H9 (cell line): ENCODE data around the gene UGT1A8. TPM values are rescaled to one million over a fixed set of nuclear protein-coding genes. Genes with fewer than 3 reads are reported as not detected.

Experiments used
- DNase-seq: peaks from one replicate; pipeline ENCODE4 v3.0.0-alpha.2; 2017
- H2AFZ ChIP-seq: one replicate; pipeline ENCODE4 v1.6.1; 2013; ENCODE audit warnings: mild to moderate bottlenecking, low read length, control low read depth, moderate library complexity
- H2AK5ac ChIP-seq: 2 replicates; pipeline ENCODE4 v1.6.1; 2013; ENCODE audit warnings: low read length, control low read depth, mixed read lengths; ENCODE audit not compliant: insufficient read length
- H2BK120ac ChIP-seq: one replicate; pipeline ENCODE4 v1.6.1; 2013; ENCODE audit warnings: low read depth, mild to moderate bottlenecking, low read length, control low read depth, inconsistent platforms; ENCODE audit not compliant: poor library complexity, severe bottlenecking
- H2BK12ac ChIP-seq: 2 replicates; pipeline ENCODE4 v1.6.1; 2013; ENCODE audit warnings: low read length, control low read depth, mixed read lengths, low read depth; ENCODE audit not compliant: insufficient read length
- H2BK15ac ChIP-seq: 2 replicates; pipeline ENCODE4 v1.6.1; 2013; ENCODE audit warnings: low read depth, low read length, control low read depth
- H2BK20ac ChIP-seq: one replicate; pipeline ENCODE4 v1.6.1; 2013; ENCODE audit warnings: low read depth, mild to moderate bottlenecking, low read length, control low read depth, inconsistent platforms; ENCODE audit not compliant: poor library complexity, severe bottlenecking
- H2BK5ac ChIP-seq: 2 replicates; pipeline ENCODE4 v1.6.1; 2013; ENCODE audit warnings: low read length, control low read depth, mixed read lengths; ENCODE audit not compliant: insufficient read length
- H3K14ac ChIP-seq: 2 replicates; pipeline ENCODE4 v1.6.1; 2013; ENCODE audit warnings: low read length, control low read depth; ENCODE audit not compliant: insufficient read depth
- H3K18ac ChIP-seq: 2 replicates; pipeline ENCODE4 v1.6.1; 2013; ENCODE audit warnings: low read depth, mild to moderate bottlenecking, mixed read lengths, low read length, control low read depth; ENCODE audit not compliant: insufficient read length
- H3K23ac ChIP-seq: 2 replicates; pipeline ENCODE4 v1.6.1; 2013; ENCODE audit warnings: low read length, control low read depth, mixed read lengths, low read depth; ENCODE audit not compliant: insufficient read length
- H3K23me2 ChIP-seq: 2 replicates; pipeline ENCODE4 v1.6.1; 2013; ENCODE audit warnings: low read depth, mild to moderate bottlenecking, mixed read lengths, low read length, control low read depth; ENCODE audit not compliant: insufficient read length, poor library complexity, severe bottlenecking
- H3K27ac ChIP-seq: 2 replicates; pipeline ENCODE4 v1.5.1; 2013; ENCODE audit warnings: low read length, control low read depth, mixed read lengths, low read depth; ENCODE audit not compliant: insufficient read length
- H3K27me3 ChIP-seq: 2 replicates; pipeline ENCODE4 v1.6.1; 2013; ENCODE audit warnings: low read length, control low read depth, inconsistent platforms; ENCODE audit not compliant: insufficient read depth
- H3K4ac ChIP-seq: 2 replicates; pipeline ENCODE4 v1.6.1; 2013; ENCODE audit warnings: low read depth, mild to moderate bottlenecking, control low read depth, inconsistent platforms, low read length, moderate library complexity
- H3K4me1 ChIP-seq: 2 replicates; pipeline ENCODE4 v1.6.1; 2013; ENCODE audit warnings: low read length, control low read depth, inconsistent platforms; ENCODE audit not compliant: insufficient read depth
- H3K4me2 ChIP-seq: 2 replicates; pipeline ENCODE4 v1.6.1; 2013; ENCODE audit warnings: low read length, control low read depth, mixed read lengths; ENCODE audit not compliant: insufficient read length, insufficient read depth
- H3K56ac ChIP-seq: 2 replicates; pipeline ENCODE4 v1.6.1; 2013; ENCODE audit warnings: low read depth, mild to moderate bottlenecking, mixed read lengths, low read length, control low read depth; ENCODE audit not compliant: insufficient read length
- H3K79me1 ChIP-seq: 2 replicates; pipeline ENCODE4 v1.6.1; 2013; ENCODE audit warnings: low read depth, mild to moderate bottlenecking, moderate library complexity, low read length, control low read depth, inconsistent platforms; ENCODE audit not compliant: insufficient read depth, poor library complexity, severe bottlenecking
- H3K79me2 ChIP-seq: 2 replicates; pipeline ENCODE4 v1.6.1; 2013; ENCODE audit warnings: low read length, control low read depth, inconsistent platforms; ENCODE audit not compliant: insufficient read depth
- H3K9ac ChIP-seq: 2 replicates; pipeline ENCODE4 v1.6.1; 2013; ENCODE audit warnings: low read length, control low read depth, mixed read lengths; ENCODE audit not compliant: insufficient read length; ENCODE audit errors: extremely low read depth
- H3K9me3 ChIP-seq: one replicate; pipeline ENCODE4 v1.6.1; 2013; ENCODE audit warnings: low read depth, low read length, inconsistent platforms; ENCODE audit not compliant: control insufficient read depth
- H3T11ph ChIP-seq: one replicate; pipeline ENCODE4 v1.6.1; 2013; ENCODE audit warnings: mild to moderate bottlenecking, low read length, control low read depth, inconsistent platforms
- H4K20me1 ChIP-seq: one replicate; pipeline ENCODE4 v1.6.1; 2013; ENCODE audit not compliant: control insufficient read depth, insufficient read length, insufficient read depth
- H4K5ac ChIP-seq: 2 replicates; pipeline ENCODE4 v1.6.1; 2013; ENCODE audit warnings: low read depth, mild to moderate bottlenecking, mixed read lengths, low read length, control low read depth; ENCODE audit not compliant: insufficient read length
- H4K8ac ChIP-seq: replicated peaks from 2 replicates; pipeline ENCODE4 v1.6.1; 2013; ENCODE audit warnings: low read length, control low read depth, mixed read lengths, low read depth; ENCODE audit not compliant: insufficient read length
- H4K91ac ChIP-seq: 2 replicates; pipeline ENCODE4 v1.6.1; 2013; ENCODE audit warnings: low read depth, mild to moderate bottlenecking, moderate library complexity, mixed read lengths, low read length, control low read depth; ENCODE audit not compliant: insufficient read length
- H3K27ac Mint-ChIP-seq, 3 experiments: 2 replicates in 2 of 3; 3 replicates in 1 of 3; pipeline ENCODE4 v1.8.0; 2020 to 2021; ENCODE audit warnings: mixed read lengths in 3 of 3, mild to moderate bottlenecking in 1 of 3, moderate library complexity in 1 of 3
- H3K27me3 Mint-ChIP-seq: 2 replicates; pipeline ENCODE4 v1.8.0; 2021; ENCODE audit warnings: low read depth, mild to moderate bottlenecking, moderate library complexity, mixed read lengths
- H3K36me3 Mint-ChIP-seq, 3 experiments: 2 replicates in 2 of 3; 3 replicates in 1 of 3; pipeline ENCODE4 v1.8.0; 2020 to 2021; ENCODE audit warnings: low read depth in 3 of 3, mixed read lengths in 3 of 3; ENCODE audit not compliant: insufficient read depth in 1 of 3
- H3K4me1 Mint-ChIP-seq, 2 experiments: 2 replicates each; pipeline ENCODE4 v1.8.0; 2020; ENCODE audit warnings: mixed read lengths in 2 of 2
- H3K4me3 Mint-ChIP-seq, 2 experiments: 2 replicates in 1 of 2; 3 replicates in 1 of 2; pipeline ENCODE4 v1.8.0; 2020 to 2021; ENCODE audit warnings: mild to moderate bottlenecking in 2 of 2, mixed read lengths in 2 of 2, moderate library complexity in 1 of 2
- H3K9me3 Mint-ChIP-seq, 2 experiments: 2 replicates in 1 of 2; 3 replicates in 1 of 2; pipeline ENCODE4 v1.8.0; 2020; ENCODE audit warnings: mild to moderate bottlenecking in 2 of 2, mixed read lengths in 2 of 2, moderate library complexity in 1 of 2
- WGBS: extraction: QIAGEN DNeasy Blood & Tissue Kit; methylation state at CpG from one replicate; pipeline ENCODE4 v1.1.7; 2013; ENCODE audit warnings: missing lambda C conversion rate, low lambda C conversion rate, mixed read lengths; ENCODE audit not compliant: insufficient read length; ENCODE audit errors: extremely low coverage; 5-methylcytosine and 5-hydroxymethylcytosine counted together
- total RNA-seq: library from RNA; stranded (reverse); gene quantifications from 2 replicates; pipeline ENCODE4 v1.2.1, GENCODE V29; 2021
- TF ChIP-seq, protein P1 (sequence below): fragments of 200-600 bp; sonication (generic); conservative IDR thresholded peaks from 3 replicates; pipeline ENCODE4 v1.8.0; 2021; ENCODE audit warnings: antibody characterized with exemption, mild to moderate bottlenecking

UGT1A8 gene
- total RNA-seq, 1 experiment from 2014 or later, result not detected

DNA sequence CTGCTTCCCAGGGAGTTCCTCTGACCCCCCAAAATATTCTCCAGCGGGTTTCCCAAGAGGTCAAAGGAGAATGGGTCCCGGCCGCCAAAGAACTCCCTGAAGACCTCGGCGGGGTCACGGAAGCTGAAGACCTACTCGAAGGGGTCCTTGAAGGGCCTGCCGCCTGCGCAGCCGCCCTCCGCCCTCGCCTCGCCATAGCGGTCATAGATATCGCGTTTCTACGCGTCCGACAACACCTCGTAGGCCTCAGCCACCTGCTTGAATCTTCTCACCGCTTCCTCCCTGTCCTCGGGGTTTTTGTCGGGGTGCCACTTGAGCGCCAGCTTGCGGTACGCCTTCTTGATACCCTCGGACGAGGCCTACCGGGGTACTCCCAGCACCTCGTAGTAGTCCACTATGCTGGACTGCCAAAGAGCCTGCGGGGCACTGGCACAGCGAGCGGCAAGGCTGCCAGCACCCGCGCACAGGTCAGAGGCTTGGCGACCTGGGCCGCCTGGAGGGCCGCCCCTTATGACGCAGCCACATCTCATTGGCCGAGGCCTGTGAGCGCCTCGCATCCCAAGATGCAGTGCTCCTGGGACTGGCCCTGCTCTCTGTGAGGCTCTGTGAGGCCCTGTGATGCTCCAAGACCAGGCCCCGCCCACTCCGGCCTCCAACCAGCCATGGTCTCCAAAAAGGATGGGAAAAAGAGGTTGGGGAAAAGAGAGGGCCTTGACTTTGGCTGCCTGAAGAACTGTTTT is 137.6 kb downstream of the UGT1A8 start:
- H3K79me1 ChIP-seq, result no peaks in the 10 kb centered on the region
- no peak overlapping the region for H2BK15ac ChIP-seq
- no peak overlapping the region for H4K8ac ChIP-seq
- no peak overlapping the region for H3K9ac ChIP-seq
- H4K91ac ChIP-seq, result no peak overlapping the region
- H3K23me2 ChIP-seq, result no peaks in the 10 kb centered on the region
- no peaks in the 10 kb centered on the region for H3K27me3 ChIP-seq
- no peak overlapping the region for H3K14ac ChIP-seq
- Mint-ChIP-seq H3K36me3 (peaks cover 2 to 15% (median 5%) of the 10 kb centered on the region in 3 experiments; a peak in 6 of 7 replicates), H3K27ac (no peak overlapping the region), H3K27me3 (peaks cover 13% of the 10 kb centered on the region), H3K4me3 (no peak overlapping the region), H3K9me3 (peaks cover 24% of the 10 kb centered on the region in 2 experiments), H3K4me1 (peaks cover 5 to 8% of the 10 kb centered on the region in 2 experiments)
- no peaks in the 10 kb centered on the region for H3K79me2 ChIP-seq
- H2BK12ac ChIP-seq, result no peak overlapping the region
- no peak overlapping the region for H2BK120ac ChIP-seq
- H3T11ph ChIP-seq, result no peak overlapping the region
- TF ChIP-seq, protein P1, sequence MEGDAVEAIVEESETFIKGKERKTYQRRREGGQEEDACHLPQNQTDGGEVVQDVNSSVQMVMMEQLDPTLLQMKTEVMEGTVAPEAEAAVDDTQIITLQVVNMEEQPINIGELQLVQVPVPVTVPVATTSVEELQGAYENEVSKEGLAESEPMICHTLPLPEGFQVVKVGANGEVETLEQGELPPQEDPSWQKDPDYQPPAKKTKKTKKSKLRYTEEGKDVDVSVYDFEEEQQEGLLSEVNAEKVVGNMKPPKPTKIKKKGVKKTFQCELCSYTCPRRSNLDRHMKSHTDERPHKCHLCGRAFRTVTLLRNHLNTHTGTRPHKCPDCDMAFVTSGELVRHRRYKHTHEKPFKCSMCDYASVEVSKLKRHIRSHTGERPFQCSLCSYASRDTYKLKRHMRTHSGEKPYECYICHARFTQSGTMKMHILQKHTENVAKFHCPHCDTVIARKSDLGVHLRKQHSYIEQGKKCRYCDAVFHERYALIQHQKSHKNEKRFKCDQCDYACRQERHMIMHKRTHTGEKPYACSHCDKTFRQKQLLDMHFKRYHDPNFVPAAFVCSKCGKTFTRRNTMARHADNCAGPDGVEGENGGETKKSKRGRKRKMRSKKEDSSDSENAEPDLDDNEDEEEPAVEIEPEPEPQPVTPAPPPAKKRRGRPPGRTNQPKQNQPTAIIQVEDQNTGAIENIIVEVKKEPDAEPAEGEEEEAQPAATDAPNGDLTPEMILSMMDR, result no peak
- no peak overlapping the region for H3K18ac ChIP-seq
- no peaks in the 10 kb centered on the region for H3K9me3 ChIP-seq
- no peak overlapping the region for H3K4me2 ChIP-seq
- H2AFZ ChIP-seq, result no peak overlapping the region
- H2AK5ac ChIP-seq, result no peak overlapping the region
- H3K27ac ChIP-seq, result no peak overlapping the region
- no peak overlapping the region for H3K56ac ChIP-seq
- H4K20me1 ChIP-seq, result no peaks in the 10 kb centered on the region
- no peak overlapping the region for H3K23ac ChIP-seq
- H2BK20ac ChIP-seq, result no peak overlapping the region
- H4K5ac ChIP-seq, result no peak overlapping the region
- no peak overlapping the region for H3K4ac ChIP-seq
- WGBS, result no CpG with 5 or more reads among the region's 44 CpGs
- no peaks in the 10 kb centered on the region for H3K4me1 ChIP-seq
- DNase-seq, result no peak
- no peak overlapping the region for H2BK5ac ChIP-seq
